Nephron (organoid): ENCODE measurements around the gene SPATC1L.
"Not testable (repeated sequence)": the region's sequence is repeated elsewhere in the genome, so short reads cannot be mapped to it uniquely, and the experiment has no call there.

Experiments
- H3K27ac Mint-ChIP-seq, 3 experiments: 2 replicates each; pipeline ENCODE4 v1.8.0; 2020; ENCODE audit warnings: mixed read lengths in 3 of 3, mild to moderate bottlenecking in 2 of 3, moderate library complexity in 1 of 3
- H3K27me3 Mint-ChIP-seq: 2 replicates; pipeline ENCODE4 v1.8.0; 2021; ENCODE audit warnings: low read depth, mild to moderate bottlenecking, moderate library complexity, mixed read lengths
- H3K36me3 Mint-ChIP-seq: 2 replicates; pipeline ENCODE4 v1.8.0; 2020; ENCODE audit warnings: low read depth, mixed read lengths
- H3K4me1 Mint-ChIP-seq: 2 replicates; pipeline ENCODE4 v1.8.0; 2020; ENCODE audit warnings: mixed read lengths
- H3K4me3 Mint-ChIP-seq, 3 experiments: 2 replicates each; pipeline ENCODE4 v1.8.0; 2020; ENCODE audit warnings: mild to moderate bottlenecking in 3 of 3, mixed read lengths in 3 of 3, moderate library complexity in 2 of 3
- H3K9me3 Mint-ChIP-seq: 2 replicates; pipeline ENCODE4 v1.8.0; 2020; ENCODE audit warnings: mixed read lengths
- TF ChIP-seq, protein P1 (sequence below), 3 experiments: fragments of 200-600 bp; sonication (generic); IDR thresholded peaks; one replicate each; pipeline ENCODE4 v1.5.0; 2021; ENCODE audit warnings: antibody characterized with exemption in 3 of 3; ENCODE audit not compliant: unreplicated experiment in 3 of 3

SPATC1L gene

GRCh38 chr21:46142582-46143473 is 41.4 kb downstream of the SPATC1L start:
- peaks cover 48% of the 10 kb centered on the region for H3K27me3 Mint-ChIP-seq
- peak overlapping the region in 1 of 3 experiments; percentile 76 for H3K27ac Mint-ChIP-seq
- peaks cover 22% of the 10 kb centered on the region for H3K4me1 Mint-ChIP-seq
- H3K4me3 Mint-ChIP-seq = peak overlapping the region in 2 of 3 experiments; percentile 53 to 64
- TF ChIP-seq, protein P1, sequence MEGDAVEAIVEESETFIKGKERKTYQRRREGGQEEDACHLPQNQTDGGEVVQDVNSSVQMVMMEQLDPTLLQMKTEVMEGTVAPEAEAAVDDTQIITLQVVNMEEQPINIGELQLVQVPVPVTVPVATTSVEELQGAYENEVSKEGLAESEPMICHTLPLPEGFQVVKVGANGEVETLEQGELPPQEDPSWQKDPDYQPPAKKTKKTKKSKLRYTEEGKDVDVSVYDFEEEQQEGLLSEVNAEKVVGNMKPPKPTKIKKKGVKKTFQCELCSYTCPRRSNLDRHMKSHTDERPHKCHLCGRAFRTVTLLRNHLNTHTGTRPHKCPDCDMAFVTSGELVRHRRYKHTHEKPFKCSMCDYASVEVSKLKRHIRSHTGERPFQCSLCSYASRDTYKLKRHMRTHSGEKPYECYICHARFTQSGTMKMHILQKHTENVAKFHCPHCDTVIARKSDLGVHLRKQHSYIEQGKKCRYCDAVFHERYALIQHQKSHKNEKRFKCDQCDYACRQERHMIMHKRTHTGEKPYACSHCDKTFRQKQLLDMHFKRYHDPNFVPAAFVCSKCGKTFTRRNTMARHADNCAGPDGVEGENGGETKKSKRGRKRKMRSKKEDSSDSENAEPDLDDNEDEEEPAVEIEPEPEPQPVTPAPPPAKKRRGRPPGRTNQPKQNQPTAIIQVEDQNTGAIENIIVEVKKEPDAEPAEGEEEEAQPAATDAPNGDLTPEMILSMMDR (IDR thresholded peaks at IDR 0.05; ENCODE audit: unreplicated experiment in 3 of 3) = no peak
- H3K9me3 Mint-ChIP-seq = no peaks in the 10 kb centered on the region
- peaks cover 4% of the 10 kb centered on the region for H3K36me3 Mint-ChIP-seq

- TF ChIP-seq, protein P1 (IDR thresholded peaks at IDR 0.05; ENCODE audit: unreplicated experiment in 3 of 3) = no peak
- no peaks in the 10 kb centered on the region for H3K9me3 Mint-ChIP-seq
- H3K27me3 Mint-ChIP-seq = peaks cover 48% of the 10 kb centered on the region
- peak overlapping the region; percentile 21 to 64 (median 53) for H3K4me3 Mint-ChIP-seq
- H3K4me1 Mint-ChIP-seq = peaks cover 20% of the 10 kb centered on the region
- peaks cover 4% of the 10 kb centered on the region for H3K36me3 Mint-ChIP-seq
- H3K27ac Mint-ChIP-seq = no peak overlapping the region
These were observed 42.3 kb downstream of the SPATC1L start for GRCh38 chr21:46141767-46142581.

- H3K4me3 Mint-ChIP-seq = peak overlapping the region; percentile 3 to 43 (median 15)
- peaks cover 25% of the 10 kb centered on the region for H3K4me1 Mint-ChIP-seq
These were observed 43.8 kb downstream of the SPATC1L start for GRCh38 chr21:46140352-46141003.

DNA sequence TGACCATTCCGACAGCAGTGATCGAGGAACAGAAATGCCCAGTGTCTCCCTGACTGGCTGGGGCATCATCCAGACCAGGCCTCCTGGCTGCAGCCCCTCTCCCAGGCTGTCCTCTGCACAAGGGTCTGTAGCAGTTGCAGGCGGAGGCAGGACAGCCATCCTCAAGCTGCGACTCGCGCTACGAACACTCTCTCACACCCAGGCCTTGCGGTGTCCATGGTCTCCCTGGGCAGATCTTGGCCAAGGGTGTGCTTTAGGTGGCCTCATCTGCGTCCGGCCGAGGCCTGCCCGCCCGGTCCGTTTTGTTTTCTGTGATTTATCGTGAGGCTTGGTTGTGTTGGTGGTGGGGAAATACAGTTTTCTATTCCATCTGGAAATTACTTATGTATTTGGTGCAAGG is 44.6 kb downstream of the SPATC1L start:
- Mint-ChIP-seq H3K4me3 (no peak overlapping the region), H3K9me3 (no peaks in the 10 kb centered on the region), H3K36me3 (peaks cover 4% of the 10 kb centered on the region), H3K4me1 (peaks cover 25% of the 10 kb centered on the region), H3K27ac (peak overlapping the region in 1 of 3 experiments; percentile 59), H3K27me3 (peaks cover 48% of the 10 kb centered on the region)
- TF ChIP-seq, protein P1 (IDR thresholded peaks at IDR 0.05; ENCODE audit: unreplicated experiment in 3 of 3) = no peak

More at GRCh38 chr21:46140352-46141003, 43.8 kb downstream of the SPATC1L start:
- not testable (repeated sequence) for H3K9me3 Mint-ChIP-seq, H3K36me3 Mint-ChIP-seq
- H3K27ac Mint-ChIP-seq = peak overlapping the region in 2 of 3 experiments; percentile 59 to 61
- peaks cover 48% of the 10 kb centered on the region for H3K27me3 Mint-ChIP-seq

GRCh38 chr21:46138383-46138970 is 45.8 kb downstream of the SPATC1L start:
- H3K9me3 Mint-ChIP-seq = no peaks in the 10 kb centered on the region
- no peak overlapping the region for H3K4me3 Mint-ChIP-seq
- peaks cover 4% of the 10 kb centered on the region for H3K36me3 Mint-ChIP-seq
- TF ChIP-seq, protein P1 (IDR thresholded peaks at IDR 0.05; ENCODE audit: unreplicated experiment in 3 of 3) = no peak
- no peak overlapping the region for H3K27ac Mint-ChIP-seq
- H3K27me3 Mint-ChIP-seq = peaks cover 44% of the 10 kb centered on the region
- H3K4me1 Mint-ChIP-seq = peaks cover 18% of the 10 kb centered on the region
